Lower leg skin (tissue), 4 donors: Measurements from ENCODE around the gene RPRD1A. TPM values are rescaled to one million over a fixed set of nuclear protein-coding genes. Genes with fewer than 3 reads are reported as not detected.

Experiments used
- DNase-seq, 2 donors: peaks; one replicate each; pipeline ENCODE4 v3.0.0-alpha.2; 2019; ENCODE audit warnings: low spot score in 2 of 2
- H3K4me3 ChIP-seq: fragments of 200-600 bp; sonication (generic); 2 replicates; pipeline ENCODE4 v1.5.1; 2017; ENCODE audit warnings: mild to moderate bottlenecking, low read depth; ENCODE audit not compliant: poor library complexity, severe bottlenecking
- CTCF ChIP-seq, 3 donors: fragments of 450-650 bp; IDR thresholded peaks; one replicate each; pipeline ENCODE4 v1.5.1; 2016; ENCODE audit warnings: antibody characterized with exemption in 3 of 3, mild to moderate bottlenecking in 3 of 3, moderate library complexity in 2 of 3
- POLR2A ChIP-seq, 2 donors: fragments of 450-650 bp; IDR thresholded peaks; one replicate each; pipeline ENCODE4 v1.6.1; 2016 to 2017; ENCODE audit warnings: antibody characterized with exemption in 2 of 2, mild to moderate bottlenecking in 1 of 2, moderate library complexity in 1 of 2
- WGBS, 2 donors: methylation state at CpG; one replicate each; pipeline ENCODE4 v1.1.5; 2018; 5-methylcytosine and 5-hydroxymethylcytosine counted together
- intact Hi-C: fragments of 100-400 bp; cut with DNase I; formaldehyde crosslinking; loops from one replicate; pipeline ENCODE4 v1.15.0; 2023; ENCODE audit warnings: low total_unique reads
- total RNA-seq, 4 donors: library from RNA; depleted of rRNA; stranded (reverse); fragments of >200 nt; gene quantifications; one replicate each; pipeline ENCODE4 v1.1.0, GENCODE V29; 2016

RPRD1A gene
- total RNA-seq, 4 donors from 2014 or later: 30.1 to 55.9 (median 46.9) TPM

- TF ChIP-seq CTCF (IDR thresholded peaks at IDR 0.05) (no peak), POLR2A (IDR thresholded peaks at IDR 0.05) (no peak)
- no peak for DNase-seq
- intact Hi-C loops: loop anchor here (10.0 kb wide), 1 partner anchor 193 kb away; no protein-coding TSS in a partner anchor
- 66 to 69% methylated on average over 3 of the region's 3 CpGs for WGBS, 2 donors
- H3K4me3 ChIP-seq: no peak overlapping the region
Observed at GRCh38 chr18:35948080-35948479, 119.3 kb downstream of the RPRD1A start.

GRCh38 chr18:35942661-35943060, 124.7 kb downstream of the RPRD1A start:
- H3K4me3 ChIP-seq: no peak overlapping the region
- intact Hi-C loops: loop anchor here (10.0 kb wide), 1 partner anchor 188 kb away; no protein-coding TSS in a partner anchor
- TF ChIP-seq CTCF (IDR thresholded peaks at IDR 0.05) (no peak), POLR2A (IDR thresholded peaks at IDR 0.05) (no peak)
- WGBS, 2 donors: 93 to 98% methylated on average over 6 of the region's 6 CpGs
- DNase-seq: no peak

DNA sequence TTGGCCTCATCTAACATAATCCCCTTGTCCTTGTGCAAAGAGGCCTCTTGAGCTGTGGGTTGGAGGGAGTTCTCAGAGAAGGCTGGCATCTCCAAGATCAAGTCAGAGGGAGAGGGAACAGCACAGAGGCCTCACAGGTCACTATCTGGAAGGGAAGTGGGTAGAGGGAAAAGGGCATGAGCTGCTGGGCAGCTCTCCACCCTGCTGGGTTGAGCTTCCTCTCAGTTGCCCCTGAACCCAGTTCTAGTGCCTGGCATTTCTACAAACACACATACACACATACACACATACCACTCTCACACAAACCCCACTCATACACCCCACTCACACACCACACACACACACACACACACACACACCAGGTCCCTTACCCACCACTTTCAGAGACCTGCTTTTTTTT, 125.2 kb downstream of the RPRD1A start:
- intact Hi-C loops: loop anchor here (10.0 kb wide), 1 partner anchor 187 kb away; no protein-coding TSS in a partner anchor
- no peak for TF ChIP-seq CTCF (IDR thresholded peaks at IDR 0.05)
- TF ChIP-seq POLR2A (IDR thresholded peaks at IDR 0.05): no peak
- no peak for DNase-seq
- H3K4me3 ChIP-seq: no peak overlapping the region

GRCh38 chr18:35941299-35941698, 126.1 kb downstream of the RPRD1A start:
- DNase-seq: no peak
- intact Hi-C loops: loop anchor here (10.0 kb wide), 1 partner anchor 186 kb away; no protein-coding TSS in a partner anchor
- 31 to 45% methylated on average over 6 of the region's 6 CpGs for WGBS, 2 donors

More at GRCh38 chr18:35941299-35941698, 126.1 kb downstream of the RPRD1A start:
- H3K4me3 ChIP-seq: no peak overlapping the region
- TF ChIP-seq CTCF (IDR thresholded peaks at IDR 0.05) (no peak), POLR2A (IDR thresholded peaks at IDR 0.05) (no peak)

Other genes with a start within 250 kb of the RPRD1A start
- 100 to 1,000 TPM in 1 of 4 donors, 10 to 100 TPM in 3; 64.3 to 137 (median 83.2) TPM for gene SLC39A6, start 61.8 kb upstream of the RPRD1A start, total RNA-seq
- gene ELP2, start 62.3 kb upstream of the RPRD1A start, total RNA-seq: 10 to 100 TPM; 52.6 to 67.6 (median 59.7) TPM
- gene MOCOS, start 119.9 kb upstream of the RPRD1A start, total RNA-seq: 1 to 10 TPM; 1.1 to 6.2 (median 4.1) TPM
- gene FHOD3, start 230.2 kb upstream of the RPRD1A start, total RNA-seq: 10 to 100 TPM in 1 of 4 donors, 1 to 10 TPM in 3; 5.3 to 15.1 (median 7.8) TPM